GM15510 (cell line): ENCODE measurements around the gene EBF3.

Experiments used
- POLR2A ChIP-seq: IDR thresholded peaks from 3 replicates; pipeline ENCODE4 v1.6.1; 2011; ENCODE audit warnings: borderline replicate concordance; ENCODE audit not compliant: insufficient read length; ENCODE audit errors: extremely low read depth

The EBF3 gene

DNA sequence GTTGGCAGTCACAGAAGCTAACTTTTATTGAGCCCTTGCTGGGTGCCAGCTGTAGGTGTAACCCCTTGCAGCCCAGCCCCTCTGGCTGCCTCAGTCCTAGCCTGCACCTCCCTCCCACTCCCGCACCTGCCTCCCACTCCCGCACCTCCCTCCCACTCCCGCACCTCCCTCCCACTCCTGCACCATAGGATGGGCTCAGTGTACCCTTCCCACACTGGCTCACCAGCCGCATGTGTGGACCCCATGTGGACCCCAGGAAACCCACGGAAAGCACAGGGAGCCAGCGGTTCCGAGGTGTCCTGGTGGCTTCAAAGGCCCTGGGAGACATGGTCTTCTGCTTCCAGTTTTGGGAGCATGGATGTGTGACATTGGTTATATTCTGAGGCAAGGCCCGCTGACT lies 132.9 kb downstream of the EBF3 start:
- TF ChIP-seq POLR2A: no peak

GRCh38 chr10:129825826-129826225 lies 138.2 kb downstream of the EBF3 start:
- no peak for TF ChIP-seq POLR2A

GRCh38 chr10:129825221-129825620 lies 138.9 kb downstream of the EBF3 start:
- TF ChIP-seq POLR2A: no peak

GRCh38 chr10:129820451-129820850 lies 143.6 kb downstream of the EBF3 start:
- TF ChIP-seq POLR2A: no peak

GRCh38 chr10:129816656-129817045 lies 147.4 kb downstream of the EBF3 start:
- TF ChIP-seq POLR2A: no peak

- no peak for TF ChIP-seq POLR2A
These were observed 148.0 kb downstream of the EBF3 start for GRCh38 chr10:129815898-129816655.

- no peak for TF ChIP-seq POLR2A
These were observed 149.1 kb downstream of the EBF3 start for GRCh38 chr10:129814681-129815646.

DNA sequence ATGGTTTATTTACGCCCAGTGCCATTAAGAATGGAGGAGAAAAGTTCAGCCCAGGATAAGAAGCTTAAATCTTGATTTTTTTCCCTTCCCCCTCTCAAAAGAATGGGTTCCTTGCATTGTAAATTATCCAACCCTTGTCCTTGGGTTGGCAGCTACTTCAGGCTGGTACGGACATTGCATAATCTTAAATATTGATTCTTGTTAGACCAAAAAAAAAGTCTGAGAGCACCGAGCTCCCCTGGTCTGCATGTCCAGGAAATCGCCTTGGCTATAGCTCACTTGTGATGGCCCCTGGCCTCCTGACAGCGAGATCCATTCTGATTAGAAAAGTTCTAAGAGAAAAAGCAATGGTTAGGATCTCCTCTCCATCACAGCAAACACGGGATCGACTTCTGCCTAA lies 151.7 kb downstream of the EBF3 start:
- no peak for TF ChIP-seq POLR2A

DNA sequence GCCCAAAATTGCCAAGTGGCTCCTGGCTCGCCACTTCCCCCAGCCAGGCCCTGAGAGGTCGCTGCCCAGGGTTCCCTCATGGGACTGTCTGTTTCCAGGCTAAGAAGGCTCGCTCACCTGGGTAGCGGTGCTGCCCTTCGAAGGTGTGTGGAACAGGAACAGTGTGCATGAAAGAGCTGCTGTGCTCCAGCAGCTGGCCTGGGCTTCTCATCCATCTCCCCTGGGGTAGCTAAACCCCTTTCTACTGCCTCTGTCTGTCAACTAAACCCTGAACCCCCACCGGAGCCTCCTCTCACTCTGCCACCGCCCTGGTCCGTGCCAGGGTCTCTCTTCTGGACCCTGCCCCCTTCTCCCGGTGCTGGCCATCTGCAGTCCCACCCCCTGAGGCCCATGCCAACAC lies 152.9 kb downstream of the EBF3 start:
- TF ChIP-seq POLR2A: no peak

GRCh38 chr10:129809841-129810240 lies 154.2 kb downstream of the EBF3 start:
- TF ChIP-seq POLR2A: no peak

DNA sequence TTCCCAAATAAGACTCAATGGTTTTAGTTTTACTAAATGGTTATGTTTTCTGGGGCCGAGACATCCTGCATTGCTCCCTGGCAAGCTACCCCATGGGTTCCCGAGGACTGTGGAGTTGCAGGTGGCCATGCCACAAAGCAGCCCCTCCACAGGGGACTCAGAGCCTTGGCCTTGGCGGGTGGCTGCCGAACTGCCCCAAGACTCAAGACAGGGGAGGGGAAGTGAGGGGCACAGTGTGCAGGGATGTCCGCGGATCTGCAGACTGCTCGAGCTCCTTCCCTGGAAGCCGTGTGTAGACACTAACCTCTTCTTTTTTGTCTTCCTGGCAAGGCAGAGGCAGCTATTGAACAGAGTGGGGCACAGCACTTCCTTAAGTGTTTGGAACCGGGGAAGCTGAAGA lies 154.6 kb downstream of the EBF3 start:
- no peak for TF ChIP-seq POLR2A

DNA sequence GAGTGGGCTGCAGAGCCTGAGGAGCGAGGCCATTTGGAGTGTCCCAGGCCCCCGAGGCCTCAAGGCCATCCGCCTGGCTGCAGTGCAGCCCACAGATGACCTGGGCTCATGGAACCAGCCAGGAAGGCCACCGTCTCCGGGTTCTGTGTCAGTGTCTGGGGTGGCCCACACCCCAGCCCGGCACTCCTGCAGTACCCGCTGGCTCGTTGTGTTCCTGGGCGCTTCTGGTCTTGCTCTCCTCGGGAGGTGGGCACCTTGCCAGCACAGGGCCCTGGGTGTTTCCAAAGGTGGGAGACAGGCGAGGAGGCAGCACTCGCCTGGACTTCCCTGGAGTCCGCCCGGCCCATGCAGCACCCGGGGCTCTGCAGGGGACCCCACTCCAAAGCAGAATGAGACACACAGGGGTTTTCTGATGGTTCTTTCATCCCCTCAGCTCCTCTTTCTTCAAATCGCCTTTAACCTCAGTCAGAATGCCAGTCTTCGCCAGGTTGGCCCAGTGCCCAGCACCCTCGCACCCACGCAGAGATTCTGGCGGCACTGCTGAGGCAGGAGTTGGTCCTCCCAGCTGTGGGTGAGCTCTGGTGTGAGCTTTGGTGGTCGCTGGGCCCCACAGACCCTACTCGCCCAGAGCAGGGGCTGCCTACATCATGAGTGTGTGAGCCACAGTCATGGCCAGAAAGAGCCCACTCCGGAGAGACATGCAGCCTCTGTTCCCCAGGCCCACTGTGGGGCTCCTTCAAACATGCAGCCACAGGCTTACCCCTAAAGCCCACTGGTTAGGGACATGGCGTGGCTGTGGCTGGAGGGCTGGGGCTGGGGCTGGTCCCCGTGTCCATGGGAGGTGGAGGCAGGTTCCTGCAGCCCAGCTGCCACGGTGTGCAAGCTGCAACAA lies 155.7 kb downstream of the EBF3 start:
- TF ChIP-seq POLR2A: no peak

DNA sequence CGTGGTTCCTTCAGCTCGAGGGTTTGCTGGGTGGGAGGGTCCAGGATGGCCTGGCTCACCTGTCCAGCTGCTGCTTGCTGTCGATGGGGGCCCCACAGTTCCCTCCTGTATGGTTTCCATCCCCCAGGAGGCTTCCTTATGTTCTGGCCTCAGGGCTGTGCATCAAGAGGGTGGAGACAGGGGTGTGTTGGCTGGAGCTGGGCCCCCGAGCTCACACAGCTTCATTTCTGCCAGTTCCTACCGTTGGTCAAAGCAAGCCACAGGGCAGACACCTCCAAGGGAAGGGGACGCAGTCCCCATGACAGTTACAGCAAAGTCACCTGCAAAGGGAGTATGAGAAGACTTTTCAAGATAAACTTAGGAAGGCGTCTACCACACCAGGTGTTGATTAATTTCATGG lies 156.9 kb downstream of the EBF3 start:
- no peak for TF ChIP-seq POLR2A

GRCh38 chr10:129800796-129801340 lies 163.2 kb downstream of the EBF3 start:
- no peak for TF ChIP-seq POLR2A

GRCh38 chr10:129799942-129800341 lies 164.1 kb downstream of the EBF3 start:
- TF ChIP-seq POLR2A: no peak

- TF ChIP-seq POLR2A: no peak
These were observed 167.2 kb downstream of the EBF3 start for GRCh38 chr10:129796710-129797420.
